GM18498 (cell line): ENCODE results near the gene ITGB2.
A peak's percentile ranks its signal among the peaks of the same experiment; 100 is the strongest.
"Not testable (repeated sequence)": the region's sequence is repeated elsewhere in the genome, so short reads cannot be mapped to it uniquely, and the experiment has no call there.

Experiments
- ATAC-seq: cut with Tn5 transposase; IDR thresholded peaks from one replicate; pipeline ENCODE4 v1.9.1; 2021; ENCODE audit warnings: mild to moderate bottlenecking, moderate library complexity; ENCODE audit not compliant: unreplicated experiment

ITGB2 gene

DNA sequence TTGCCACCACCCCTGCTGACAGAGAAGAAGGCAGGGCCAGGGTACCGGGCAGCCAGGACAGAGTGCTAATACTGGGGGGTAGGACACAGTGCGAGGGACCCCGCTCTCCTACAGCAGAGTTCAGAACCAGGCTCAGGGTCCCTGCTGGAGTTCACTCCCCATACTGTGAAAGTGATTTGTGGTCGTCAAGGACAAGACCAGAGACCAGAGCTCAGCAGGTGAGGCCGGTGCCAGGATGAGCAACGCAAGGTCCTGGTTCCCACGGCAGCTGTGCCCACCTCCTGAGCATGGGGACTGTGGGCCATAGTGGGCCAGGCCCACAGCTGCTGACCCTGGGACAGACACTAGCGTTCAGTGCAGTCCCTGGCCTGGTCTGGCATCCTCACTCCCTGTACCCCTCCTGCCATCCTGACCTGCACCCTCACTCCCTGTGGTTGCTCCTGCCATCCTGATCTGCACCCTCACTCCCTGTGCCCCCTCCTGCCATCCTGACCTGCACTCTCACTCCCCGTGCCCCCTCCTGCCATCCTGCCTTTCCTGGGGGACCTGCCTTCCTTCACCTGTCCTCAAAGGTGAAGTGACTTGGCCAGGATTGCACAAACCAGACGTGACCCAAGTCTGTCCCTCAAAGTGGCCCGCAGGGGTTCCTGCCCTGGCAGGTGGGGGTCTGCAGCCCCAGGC lies 33.4 kb downstream of the ITGB2 start:
- ATAC-seq = no peak

DNA sequence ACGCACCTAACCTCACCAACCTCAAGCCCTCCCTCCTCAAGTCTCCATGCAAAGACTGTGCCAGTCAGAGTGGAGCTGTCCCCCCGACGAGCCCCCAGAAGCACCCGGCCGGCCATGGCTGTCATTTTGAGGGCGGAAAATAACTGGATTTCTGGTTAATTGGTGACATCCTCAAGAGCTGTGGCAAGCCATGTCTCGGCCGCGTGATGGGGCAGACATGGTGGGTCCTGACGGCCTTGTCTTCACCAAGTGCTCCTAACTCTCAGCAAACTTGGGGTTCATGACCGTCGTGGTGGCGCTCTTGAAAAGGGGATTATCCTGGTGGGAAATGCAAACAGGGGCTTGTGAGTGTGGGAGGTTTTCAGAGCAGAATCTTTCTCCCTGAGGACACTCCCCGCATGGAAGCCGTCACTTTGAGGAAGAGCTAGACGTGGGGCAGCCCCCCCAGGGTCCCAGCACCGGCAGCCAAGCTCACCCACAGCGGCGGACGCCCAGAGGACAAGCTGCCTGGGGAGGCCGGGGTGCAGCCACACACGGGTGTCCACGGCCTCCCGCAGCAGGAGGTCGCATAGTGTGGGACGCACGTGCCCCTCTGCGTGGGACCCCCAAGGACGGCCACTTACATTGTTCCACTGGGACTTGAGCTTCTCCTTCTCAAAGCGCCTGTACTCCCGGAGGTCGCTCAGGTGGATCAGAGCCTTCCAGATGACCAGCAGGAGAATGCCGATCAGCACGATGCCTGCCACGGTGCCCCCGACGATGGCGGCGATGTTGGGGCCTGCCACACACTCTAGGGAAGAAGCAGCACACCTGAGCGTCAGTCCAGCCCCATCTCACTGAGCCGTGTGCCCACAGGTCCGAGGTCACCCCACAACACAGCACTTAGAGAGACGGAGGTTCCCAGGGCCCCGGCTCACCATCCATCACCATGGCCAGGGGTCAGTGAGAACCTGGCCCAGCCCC lies 34.3 kb downstream of the ITGB2 start:
- ATAC-seq = no peak

DNA sequence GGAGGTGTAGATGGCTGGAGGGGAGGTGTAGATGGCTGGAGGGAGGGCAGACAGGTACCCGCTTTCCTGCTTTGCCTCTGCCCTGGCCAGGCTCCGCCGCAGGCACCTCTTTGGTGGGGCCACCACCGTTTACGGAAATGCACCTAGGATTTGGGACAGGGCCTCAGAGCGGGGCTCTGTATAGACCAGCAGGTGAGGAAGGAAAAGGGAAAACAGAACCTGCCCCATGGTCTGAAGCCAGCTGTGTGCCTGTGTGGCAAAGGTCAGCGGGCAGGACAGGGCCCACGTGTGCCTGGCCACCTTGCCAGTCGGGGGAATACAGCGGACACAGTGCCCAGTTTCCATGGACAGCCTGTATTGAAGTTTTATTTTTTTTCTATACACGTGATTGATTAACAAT lies 35.1 kb downstream of the ITGB2 start:
- no peak for ATAC-seq

DNA sequence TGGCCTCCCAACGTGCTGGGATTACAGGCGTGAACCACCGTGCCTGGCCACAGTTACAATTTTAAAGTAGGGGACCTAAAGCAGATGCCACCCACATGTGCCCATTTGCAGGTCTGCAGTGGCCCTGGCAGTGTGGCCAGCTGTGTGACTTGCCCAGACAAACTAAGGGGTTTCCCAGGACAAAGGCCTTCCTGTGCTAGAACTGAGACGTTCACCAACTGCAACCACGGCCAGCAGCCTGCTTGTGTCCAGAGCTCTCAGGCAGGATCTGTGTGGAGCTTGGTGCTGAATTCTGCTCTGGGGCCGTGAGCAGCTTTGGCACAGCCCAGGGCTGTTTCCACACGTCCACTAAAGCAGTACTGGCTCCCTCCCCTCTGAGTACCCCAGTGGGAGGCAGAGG lies 36.6 kb downstream of the ITGB2 start:
- ATAC-seq = no peak

DNA sequence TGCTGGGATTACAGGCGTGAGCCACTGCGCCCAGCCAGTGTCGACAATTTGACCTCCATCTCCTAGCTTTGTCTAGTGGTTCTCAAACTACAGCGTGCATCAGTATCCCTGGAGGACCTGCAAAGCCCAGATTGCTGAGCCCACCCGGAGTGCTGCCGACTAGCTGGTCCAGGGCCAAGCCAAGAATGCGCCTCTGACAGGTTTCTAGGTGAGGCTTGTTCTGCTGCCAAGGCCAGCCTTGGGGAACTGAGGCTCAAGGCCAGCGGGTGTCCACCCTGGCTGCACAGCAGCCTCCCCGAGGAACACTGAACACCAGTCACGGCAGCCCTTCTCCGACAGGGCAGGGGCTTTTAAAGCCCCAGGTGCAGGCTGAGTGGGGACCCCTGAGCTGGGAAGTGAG lies 37.4 kb downstream of the ITGB2 start:
- ATAC-seq = no peak

DNA sequence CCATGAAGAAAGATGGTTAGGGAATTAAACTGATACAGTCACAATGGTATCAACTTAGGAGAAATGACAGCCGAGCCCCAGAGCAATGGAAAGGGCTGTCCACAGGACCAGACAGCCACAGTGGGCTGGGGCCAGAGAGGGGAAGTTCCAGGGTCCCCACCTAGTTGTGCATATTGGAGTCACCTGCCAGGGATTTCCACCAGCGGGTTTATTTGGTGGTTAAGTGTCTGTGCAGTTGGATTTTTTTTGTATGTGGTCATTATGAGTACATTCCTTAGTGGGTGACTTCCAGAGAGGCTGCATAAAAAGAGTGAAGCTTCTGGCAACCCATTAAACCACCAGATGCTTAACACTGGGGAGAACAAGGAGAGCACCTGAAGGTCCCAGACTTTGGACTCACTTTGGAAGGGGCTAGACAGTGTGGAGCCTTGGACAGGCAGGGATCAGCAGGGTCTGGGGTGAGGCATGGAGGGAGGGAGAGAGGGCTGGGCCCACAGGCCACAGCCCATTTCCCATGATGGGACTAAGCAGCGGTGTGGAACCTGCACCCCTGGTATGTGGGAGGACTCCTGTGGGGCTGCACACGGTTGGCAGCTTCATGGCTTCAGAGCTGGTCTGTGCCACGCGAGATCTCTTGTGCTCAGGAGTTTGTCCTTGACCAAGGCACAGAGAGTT lies 39.4 kb downstream of the ITGB2 start:
- no peak for ATAC-seq

DNA sequence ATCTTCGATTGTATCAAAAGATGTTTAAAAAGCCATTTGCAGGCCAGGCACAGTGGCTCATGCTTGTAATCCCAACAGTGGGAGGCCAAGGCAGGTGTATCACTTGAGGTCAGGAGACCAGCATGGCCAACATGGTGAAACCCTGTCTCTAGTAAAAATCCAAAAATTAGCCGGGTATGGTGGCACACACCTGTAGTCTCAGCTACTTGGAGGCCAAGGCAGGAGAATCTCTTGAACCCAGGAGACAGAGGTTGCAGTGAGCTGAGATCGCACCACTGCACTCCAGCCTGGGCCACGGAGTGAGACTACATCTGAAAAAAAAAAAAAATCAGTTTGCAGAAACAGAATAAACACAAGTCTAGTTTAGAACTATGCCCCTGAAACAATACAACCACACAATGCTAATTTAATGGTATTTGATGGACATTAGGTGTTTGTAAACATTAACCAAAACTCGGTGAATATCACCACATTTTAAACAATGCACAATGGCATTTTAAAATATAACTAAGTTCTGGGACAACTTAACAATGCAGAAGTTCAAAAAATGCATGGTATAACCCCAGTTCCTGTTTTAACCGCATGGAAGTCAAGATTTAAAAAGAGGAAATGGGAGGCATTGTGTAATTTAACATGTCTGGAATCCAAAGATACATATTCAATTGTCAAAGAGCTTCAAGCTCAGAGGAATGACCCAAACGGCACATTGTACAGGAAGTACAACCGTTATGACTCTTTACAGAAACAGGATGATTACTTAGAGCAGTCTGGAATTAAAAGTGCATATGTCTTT lies 40.1 kb downstream of the ITGB2 start:
- no peak for ATAC-seq

DNA sequence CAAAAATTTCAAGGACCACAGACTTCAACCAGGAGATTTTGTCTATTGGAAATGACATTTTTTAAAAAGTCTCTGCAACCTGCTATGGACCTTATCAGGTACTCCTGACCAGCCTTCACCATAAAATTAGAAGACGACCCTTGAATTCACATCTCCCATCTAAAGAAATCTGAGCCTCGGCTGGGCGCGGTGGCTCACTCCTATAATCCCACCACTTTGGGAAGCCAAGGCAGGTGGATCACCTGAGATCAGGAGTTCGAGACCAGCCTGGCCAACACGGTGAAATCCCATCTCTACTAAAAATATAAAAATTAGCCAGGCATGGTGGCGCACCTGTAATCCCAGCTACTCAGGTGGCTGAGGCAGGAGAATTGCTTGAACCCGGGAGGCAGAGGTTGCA lies 41.5 kb downstream of the ITGB2 start:
- not testable (repeated sequence) for ATAC-seq

DNA sequence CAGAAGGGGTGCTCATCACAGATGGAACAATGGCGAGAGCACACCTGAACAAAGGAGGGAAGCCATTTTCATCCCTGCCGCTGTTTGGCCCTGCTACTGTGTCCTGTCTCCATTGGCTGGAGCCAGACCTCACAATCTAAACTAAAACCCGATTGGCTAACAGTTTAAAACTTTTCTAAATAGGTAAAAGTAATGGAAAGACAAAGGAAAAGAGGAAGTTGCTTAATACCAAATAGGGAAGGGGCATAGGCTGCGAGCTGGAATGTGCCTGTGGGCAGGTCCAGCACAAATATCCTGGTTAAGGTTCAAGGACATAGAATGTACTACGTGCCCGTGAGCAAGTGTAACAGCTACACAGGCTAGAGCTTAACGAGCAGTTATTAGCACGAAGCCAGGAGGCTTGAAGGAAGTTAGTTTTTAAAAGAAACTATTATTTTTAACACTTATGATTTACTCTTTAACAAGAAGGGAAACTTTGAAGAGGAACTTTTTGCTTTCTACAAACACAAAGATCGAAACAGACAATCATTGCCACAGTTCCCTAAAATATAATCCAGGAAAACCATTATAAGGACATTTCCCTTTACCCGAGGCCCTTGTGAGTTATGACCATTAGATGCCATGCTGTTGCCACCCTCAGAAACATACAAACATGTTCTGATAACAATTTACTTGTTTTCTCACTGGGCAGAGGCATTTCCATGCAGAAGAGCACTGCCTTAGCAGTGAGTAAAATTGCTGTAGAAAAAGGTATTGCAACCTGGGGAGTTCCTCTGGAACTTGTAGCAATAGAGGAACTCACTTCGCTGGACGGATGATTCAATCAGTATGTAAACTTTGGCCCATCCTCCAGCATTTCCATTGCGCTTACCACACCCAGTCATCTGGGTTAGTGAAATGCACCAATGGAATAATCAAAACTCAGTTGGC lies 42.4 kb downstream of the ITGB2 start:
- ATAC-seq = no peak

DNA sequence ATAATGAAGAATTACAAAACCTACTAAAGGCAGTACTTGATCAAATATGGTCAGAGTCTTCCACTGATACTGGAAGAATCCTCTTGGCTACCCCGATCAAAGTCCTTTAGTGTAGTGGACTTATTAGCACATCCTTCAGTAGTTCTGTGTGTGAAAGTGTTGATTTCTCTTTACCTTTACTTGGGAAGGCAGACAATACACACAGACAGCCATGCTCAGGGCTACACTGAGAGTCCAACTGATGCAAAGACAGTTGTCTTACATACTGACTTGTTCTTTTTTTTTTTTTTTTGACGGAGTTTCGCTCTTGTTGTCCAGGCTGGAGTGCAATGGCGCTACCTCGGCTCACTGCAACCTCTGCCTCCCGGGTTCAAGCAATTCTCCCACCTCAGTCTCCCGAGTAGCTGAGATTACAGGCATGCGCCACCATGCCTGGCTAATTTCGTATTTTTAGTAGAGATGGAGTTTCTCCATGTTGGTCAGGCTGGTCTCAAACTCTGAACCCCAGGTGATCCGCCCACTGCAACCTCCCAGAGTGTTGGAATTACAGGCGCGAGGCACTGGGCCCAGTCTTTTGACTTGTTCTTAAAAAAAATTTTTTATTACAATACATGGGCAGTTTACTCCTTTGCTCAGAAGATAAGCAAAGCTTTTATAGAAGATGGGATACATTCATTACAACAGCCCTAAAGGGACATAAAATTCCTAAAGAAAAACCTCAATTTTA lies 43.7 kb downstream of the ITGB2 start:
- no peak for ATAC-seq

DNA sequence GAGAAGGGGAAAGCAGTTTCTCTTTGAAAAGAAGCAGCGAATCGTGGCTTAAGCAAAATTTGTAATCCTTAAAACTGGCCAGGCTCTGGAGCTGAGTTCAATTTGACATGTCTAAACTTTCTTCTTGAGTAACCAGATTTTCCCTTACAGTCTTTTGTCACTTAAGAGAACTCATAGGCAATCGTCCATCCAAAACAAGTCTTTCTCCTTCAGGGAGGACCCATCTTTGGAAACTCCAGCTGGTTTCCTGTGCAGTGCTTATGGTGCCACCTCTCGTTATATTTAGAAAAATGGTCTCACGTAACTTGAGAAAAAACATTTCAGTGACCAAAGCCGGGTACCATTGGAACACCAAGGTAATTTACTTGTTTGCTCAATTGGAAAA lies 45.4 kb downstream of the ITGB2 start:
- ATAC-seq = no peak

DNA sequence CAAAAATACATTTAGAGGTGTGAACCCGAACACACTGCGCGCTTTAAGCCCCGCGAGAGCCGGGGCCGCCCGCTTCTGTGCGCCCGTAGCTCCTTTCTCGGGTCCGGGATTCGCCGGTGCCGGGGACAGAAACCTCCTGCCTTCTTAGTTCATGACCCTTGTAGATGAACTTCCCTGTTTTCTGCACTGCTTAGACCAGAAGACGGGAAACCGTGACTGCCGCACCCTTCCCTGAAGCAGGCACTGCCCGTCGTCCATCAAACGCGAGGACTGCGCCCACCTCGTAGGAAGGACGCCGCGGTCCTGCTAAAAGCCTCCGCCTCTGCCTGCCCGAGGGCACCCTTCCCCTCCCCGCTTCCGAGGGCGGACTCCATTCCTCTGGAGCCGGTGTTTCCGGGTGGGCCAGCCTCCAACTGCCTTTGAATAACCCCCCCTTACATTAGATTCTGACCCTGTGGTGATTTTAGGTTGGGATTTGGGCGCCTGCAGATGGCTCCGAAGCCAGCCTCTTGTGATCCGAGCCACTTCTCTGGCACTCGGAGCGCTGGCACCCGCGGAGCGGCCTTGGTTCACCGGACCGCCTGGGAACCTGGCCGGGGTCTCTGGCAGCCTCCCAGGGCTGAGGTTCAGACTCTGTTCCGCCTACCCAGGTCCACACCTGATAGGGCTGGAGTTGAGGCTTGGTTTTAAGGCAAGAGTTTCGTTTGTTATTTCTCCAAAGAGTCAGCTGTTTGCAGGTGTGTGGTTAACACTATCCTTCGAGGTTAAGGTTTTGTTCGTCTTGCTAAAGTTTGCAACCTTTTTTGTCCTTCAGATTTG lies 46.0 kb downstream of the ITGB2 start:
- ATAC-seq = no peak

DNA sequence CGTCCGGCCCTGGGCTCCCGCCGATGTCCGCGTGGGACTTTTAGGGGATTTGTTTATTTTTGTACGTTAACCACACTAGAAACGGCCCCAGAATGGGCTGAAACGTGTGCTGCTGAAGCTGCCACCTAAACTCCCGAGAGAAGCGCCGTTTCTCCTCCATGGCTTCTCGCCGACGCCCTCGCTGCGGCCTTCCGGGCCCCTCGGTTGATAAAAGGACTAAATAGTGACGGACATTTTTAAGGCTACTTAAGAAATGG lies 46.5 kb downstream of the ITGB2 start:
- ATAC-seq = no peak

DNA sequence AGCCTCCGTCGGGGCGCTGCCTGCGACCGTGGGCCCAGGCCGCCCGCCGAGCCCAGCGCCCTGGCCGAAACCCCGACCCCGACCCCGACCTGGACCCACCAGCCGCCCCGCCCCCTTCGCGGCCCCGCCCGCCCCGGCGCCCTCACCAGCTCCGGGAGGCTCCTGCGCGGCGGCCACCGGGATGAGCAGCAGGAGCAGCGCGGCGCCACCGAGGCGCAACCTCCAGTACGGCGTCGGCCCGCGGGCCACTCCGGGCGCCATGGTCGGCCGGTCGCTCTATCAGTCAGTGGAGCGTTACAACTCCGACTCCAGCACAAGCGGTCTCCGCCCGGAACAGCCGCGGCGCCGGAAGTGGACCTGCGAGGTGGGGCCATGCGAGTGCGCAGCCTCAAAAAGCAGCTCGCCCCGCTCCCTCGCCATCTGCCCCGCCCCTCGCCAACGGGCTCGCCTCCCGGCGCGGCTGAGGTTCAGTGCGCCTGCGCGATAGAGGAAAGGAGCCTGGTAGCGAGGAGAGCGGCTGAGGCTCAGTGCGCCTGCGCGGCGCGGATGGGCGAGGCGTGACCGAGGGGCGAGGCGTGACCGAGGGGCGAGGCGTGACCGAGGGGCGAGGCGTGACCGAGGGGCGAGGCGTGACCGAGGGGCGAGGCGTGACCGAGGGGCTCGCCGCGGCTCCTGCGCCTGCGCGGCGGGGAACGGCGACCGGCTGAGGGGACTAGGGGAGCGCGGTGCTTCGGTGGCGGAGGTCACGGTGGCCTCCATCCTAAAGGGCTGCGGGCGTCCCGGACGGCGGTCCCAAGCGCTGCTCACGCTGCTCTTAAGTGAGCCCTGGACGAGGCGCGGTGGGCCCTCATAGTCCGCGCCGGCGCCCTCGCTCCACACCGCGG lies 47.1 kb downstream of the ITGB2 start, which contains the start of gene PTTG1IP:
Gene PTTG1IP (minus strand): TSS at position 335 of the 884 bp plus-strand sequence. CDS start 74 bp downstream, at position 261.
- peak; percentile 76 for ATAC-seq

DNA sequence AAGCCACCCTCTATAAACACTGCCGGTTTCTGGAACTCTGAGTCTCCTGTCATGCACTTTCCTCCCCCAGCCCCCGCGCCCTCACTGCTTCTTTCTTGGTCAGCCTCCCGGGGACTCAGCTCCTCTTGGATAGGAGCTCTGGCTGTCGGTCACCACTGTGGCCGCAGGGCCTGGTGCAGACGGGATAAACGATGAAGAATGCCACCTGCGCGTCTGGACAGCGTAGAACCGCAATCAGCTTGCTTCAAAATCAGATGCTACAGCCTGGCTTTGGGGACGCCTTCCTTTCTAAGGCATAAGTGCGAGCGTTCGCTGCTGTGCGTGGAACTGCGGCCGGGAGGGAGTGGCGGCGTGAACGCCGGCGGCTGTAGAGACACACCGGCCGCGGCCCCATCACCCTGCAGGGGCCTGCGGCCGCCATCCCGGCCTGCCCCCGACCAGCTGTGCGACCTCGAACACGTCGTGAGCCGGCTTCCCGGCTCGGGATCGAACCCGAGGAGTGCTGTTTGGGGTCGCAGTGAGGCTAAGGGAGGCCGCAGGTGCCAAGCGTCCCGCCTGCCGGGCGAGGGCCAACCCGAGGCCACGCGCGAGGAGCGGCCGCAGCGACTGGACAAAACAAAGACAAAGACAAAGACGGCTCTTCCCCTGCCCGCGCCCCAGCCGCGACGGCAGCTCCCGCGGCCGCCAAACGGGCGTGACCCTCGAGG lies 47.9 kb downstream of the ITGB2 start:
- ATAC-seq = peak; percentile 5

DNA sequence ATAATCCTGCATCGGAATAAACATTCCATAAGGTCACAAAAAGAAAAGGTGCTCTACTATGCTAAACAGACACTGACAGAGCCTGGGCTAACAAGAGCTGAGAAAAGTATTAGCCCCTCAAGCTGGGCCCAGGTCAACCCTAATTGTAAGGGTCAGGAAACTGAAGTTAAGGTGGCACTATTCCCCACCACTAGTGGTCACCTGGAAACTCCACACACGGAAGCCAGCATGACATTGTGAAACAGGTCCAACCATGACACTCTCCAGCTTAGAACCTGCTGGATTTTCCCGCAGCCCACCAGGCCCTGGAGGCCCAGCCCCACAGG lies 48.4 kb downstream of the ITGB2 start:
- ATAC-seq = no peak
